ENCODE measurements around the gene CASP10. TPM values are rescaled to one million over a fixed set of nuclear protein-coding genes. Genes with fewer than 3 reads are reported as not detected.

CASP10 gene
- total and polyA plus RNA-seq, 2 donors (not counting 1 experiment from before 2014, with no cell fraction given): 16.0 to 34.3 TPM

DNA sequence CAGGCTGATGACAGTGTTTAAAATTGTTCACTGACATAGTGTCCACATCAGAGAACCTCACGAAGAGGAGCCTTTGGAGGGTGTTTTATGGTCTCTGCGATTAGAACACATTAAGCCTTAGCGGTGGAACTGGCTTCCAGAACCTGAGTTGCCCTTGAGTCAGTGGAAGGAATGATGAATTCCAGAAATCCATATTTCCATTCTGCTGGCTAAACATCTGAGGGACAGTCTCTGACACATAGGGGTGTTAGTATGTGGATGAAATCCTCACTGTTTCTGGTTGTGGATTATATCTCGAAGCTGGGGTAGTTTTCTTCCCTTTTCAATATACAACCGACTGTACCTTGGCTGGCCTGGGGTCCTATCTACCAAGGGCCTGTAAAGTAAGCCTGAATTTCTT, 4.0 kb downstream of the CASP10 start:
- H3K27ac Mint-ChIP-seq: peak overlapping the region; percentile 41
- intact Hi-C loops (cut with micrococcal nuclease): loop anchor here (1.0 kb wide), 1 partner anchor 7 kb away; no protein-coding TSS in a partner anchor

GRCh38 chr2:201188449-201188848, 5.5 kb downstream of the CASP10 start:
- H3K27ac Mint-ChIP-seq: no peak overlapping the region
- intact Hi-C loops (cut with micrococcal nuclease): no loop called here
- Histone ChIP-seq H3K4me2 (replicated peaks; ENCODE audit: low read depth, low read length, poor library complexity, severe bottlenecking) (no peak overlapping the region), H3K36me3 (replicated peaks in 1 of 2; ENCODE audit: control extremely low read depth in 1 of 2, control insufficient read depth in 1 of 2, extremely low read depth in 1 of 2, insufficient read depth in 2 of 2, low read length in 1 of 2) (peaks cover 0 to 38% of the 10 kb centered on the region in 2 experiments), H3K79me2 (ENCODE audit: control insufficient read depth, insufficient read depth, low read length) (peaks cover 56% of the 10 kb centered on the region), H2AFZ (ENCODE audit: insufficient read depth, low read depth, low read length, poor library complexity, severe bottlenecking) (no peak overlapping the region), H3K4me3 (ENCODE audit: control extremely low read depth in 1 of 5, extremely low read depth in 1 of 5, insufficient read depth in 1 of 5, low read depth in 2 of 5, low read length in 4 of 5) (no peak overlapping the region), H3K9me3 (ENCODE audit: control extremely low read depth in 1 of 3, control insufficient read depth in 2 of 3, insufficient read depth in 1 of 3, low read length in 2 of 3) (no peaks in the 10 kb centered on the region), H3K9ac (ENCODE audit: low read length) (no peak overlapping the region), H4K20me1 (ENCODE audit: control insufficient read depth, insufficient read depth, low read length, poor library complexity, severe bottlenecking) (no peaks in the 10 kb centered on the region), H3K27me3 (replicated peaks in 1 of 4; ENCODE audit: control extremely low read depth in 1 of 4, control insufficient read depth in 3 of 4, insufficient read depth in 4 of 4, low read length in 3 of 4) (no peaks in the 10 kb centered on the region), H3K4me1 (ENCODE audit: control insufficient read depth in 2 of 2, insufficient read depth in 2 of 2, low read length in 2 of 2) (peaks cover 53 to 58% of the 10 kb centered on the region in 2 donors), H3K27ac (ENCODE audit: low read length in 2 of 2) (no peak overlapping the region)
- ATAC-seq (ENCODE audit: low read depth): no peak
- TF ChIP-seq CTCF (IDR thresholded peaks at IDR 0.05): no peak
- TF ChIP-seq EZH2 (IDR thresholded peaks at IDR 0.05; ENCODE audit: borderline replicate concordance, insufficient read depth, low read depth, low read length, poor library complexity, severe bottlenecking): no peak
- WGBS (ENCODE audit: insufficient coverage): 88% methylated on average over 2 of the region's 4 CpGs
- CTCF ChIA-PET: interaction anchor here (0.6 to 1.2 kb wide), 3 partner anchors 11 to 107 kb away, joined by 3 to 5 read pairs (median 4); no protein-coding TSS in a partner anchor
- no peak overlapping the region for H3K4me3 Mint-ChIP-seq
- POLR2A ChIA-PET: no interaction called here
- no peak for DNase-seq
- H3K4me1 Mint-ChIP-seq: peaks cover 68% of the 10 kb centered on the region
- H3K27me3 Mint-ChIP-seq: no peaks in the 10 kb centered on the region
- no peaks in the 10 kb centered on the region for H3K9me3 Mint-ChIP-seq (ENCODE audit: insufficient read depth)

More for the DNA sequence above, 4.0 kb downstream of the CASP10 start:
- Histone ChIP-seq H3K27me3 (replicated peaks in 1 of 4; ENCODE audit: control extremely low read depth in 1 of 4, control insufficient read depth in 3 of 4, insufficient read depth in 4 of 4, low read length in 3 of 4) (no peaks in the 10 kb centered on the region), H2AFZ (ENCODE audit: insufficient read depth, low read depth, low read length, poor library complexity, severe bottlenecking) (no peak overlapping the region), H3K36me3 (replicated peaks in 1 of 2; ENCODE audit: control extremely low read depth in 1 of 2, control insufficient read depth in 1 of 2, extremely low read depth in 1 of 2, insufficient read depth in 2 of 2, low read length in 1 of 2) (peaks cover 0 to 33% of the 10 kb centered on the region in 2 experiments), H3K4me1 (ENCODE audit: control insufficient read depth in 2 of 2, insufficient read depth in 2 of 2, low read length in 2 of 2) (peaks cover 41 to 48% of the 10 kb centered on the region in 2 donors), H3K4me2 (replicated peaks; ENCODE audit: low read depth, low read length, poor library complexity, severe bottlenecking) (no peak overlapping the region), H3K79me2 (ENCODE audit: control insufficient read depth, insufficient read depth, low read length) (peaks cover 61% of the 10 kb centered on the region), H3K9me3 (ENCODE audit: control extremely low read depth in 1 of 3, control insufficient read depth in 2 of 3, insufficient read depth in 1 of 3, low read length in 2 of 3) (no peaks in the 10 kb centered on the region), H4K20me1 (ENCODE audit: control insufficient read depth, insufficient read depth, low read length, poor library complexity, severe bottlenecking) (no peaks in the 10 kb centered on the region), H3K9ac (ENCODE audit: low read length) (no peak overlapping the region), H3K4me3 (ENCODE audit: control extremely low read depth in 1 of 5, extremely low read depth in 1 of 5, insufficient read depth in 1 of 5, low read depth in 2 of 5, low read length in 4 of 5) (no peak overlapping the region), H3K27ac (ENCODE audit: low read length in 2 of 2) (no peak overlapping the region)
- POLR2A ChIA-PET: no interaction called here
- TF ChIP-seq CTCF (IDR thresholded peaks at IDR 0.05): no peak
- no peak for TF ChIP-seq EZH2 (IDR thresholded peaks at IDR 0.05; ENCODE audit: borderline replicate concordance, insufficient read depth, low read depth, low read length, poor library complexity, severe bottlenecking)
- Mint-ChIP-seq H3K9me3 (ENCODE audit: insufficient read depth) (no peaks in the 10 kb centered on the region), H3K4me3 (no peak overlapping the region), H3K27me3 (no peaks in the 10 kb centered on the region), H3K4me1 (peaks cover 66% of the 10 kb centered on the region)
- ATAC-seq (ENCODE audit: low read depth) (no peak), DNase-seq (no peak)
- WGBS (ENCODE audit: insufficient coverage): 100% methylated on average over 3 of the region's 5 CpGs
- CTCF ChIA-PET: interaction anchor here (2.0 kb wide), 1 partner anchor 46 kb away, joined by 40 read pairs; no protein-coding TSS in a partner anchor
